Calu3 (cell line): ENCODE results near the gene ZNF429. TPM values are rescaled to one million over a fixed set of nuclear protein-coding genes. Genes with fewer than 3 reads are reported as not detected.

ENCODE experiments used
- BruUV-seq: library from RNA; stranded (reverse); fragments of 400-500 nt; replicated peaks from 2 replicates; lab custom pipeline; 2021; lab: Mats Ljungman, UMichigan
- CTCF ChIA-PET: fragments of 300-600 bp; sonication (Branson Sonifier 250); formaldehyde crosslinking; loops from one replicate; lab custom pipeline; 2022; ENCODE audit warnings: antibody characterized with exemption; lab: Charles Lee
- DNase-seq: peaks from one replicate; pipeline ENCODE4 v3.0.0; 2022
- H3K27ac Mint-ChIP-seq: one replicate; pipeline ENCODE4 v1.8.0; 2022; ENCODE audit warnings: mixed read lengths; ENCODE audit not compliant: unreplicated experiment
- H3K27me3 Mint-ChIP-seq: one replicate; pipeline ENCODE4 v1.8.0; 2022; ENCODE audit warnings: mixed read lengths; ENCODE audit not compliant: unreplicated experiment
- H3K36me3 Mint-ChIP-seq: one replicate; pipeline ENCODE4 v1.8.0; 2022; ENCODE audit warnings: mild to moderate bottlenecking, moderate library complexity, mixed read lengths; ENCODE audit not compliant: insufficient read depth, unreplicated experiment
- H3K4me1 Mint-ChIP-seq: one replicate; pipeline ENCODE4 v1.8.0; 2022; ENCODE audit warnings: mild to moderate bottlenecking, low read depth, mixed read lengths; ENCODE audit not compliant: unreplicated experiment
- H3K4me3 Mint-ChIP-seq: one replicate; pipeline ENCODE4 v1.8.0; 2022; ENCODE audit warnings: mild to moderate bottlenecking, low read depth, moderate library complexity, mixed read lengths; ENCODE audit not compliant: unreplicated experiment
- H3K9me3 Mint-ChIP-seq: one replicate; pipeline ENCODE4 v1.8.0; 2022; ENCODE audit warnings: low read depth, mixed read lengths; ENCODE audit not compliant: unreplicated experiment
- CTCF ChIP-seq: fragments of 200-600 bp; IDR thresholded peaks from one replicate; pipeline ENCODE4 v1.8.0; 2022; ENCODE audit warnings: antibody characterized with exemption; ENCODE audit not compliant: unreplicated experiment
- intact Hi-C: fragments of 100-400 bp; cut with micrococcal nuclease; formaldehyde crosslinking; loops from one replicate; pipeline ENCODE4 v1.10.0; 2022; ENCODE audit not compliant: unreplicated experiment
- total RNA-seq: library from RNA; stranded (reverse); gene quantifications from 2 replicates; pipeline ENCODE4 v1.2.3, GENCODE V29; 2022

ZNF429 gene
- total RNA-seq, 1 experiment from 2014 or later, result 3.7 TPM

GRCh38 chr19:21587117-21587461 lies 81.7 kb downstream of the ZNF429 start:
- H3K27ac Mint-ChIP-seq, result no peak overlapping the region
- H3K36me3 Mint-ChIP-seq, result no peaks in the 10 kb centered on the region
- CTCF ChIA-PET, result no interaction called here
- no peaks in the 10 kb centered on the region for H3K27me3 Mint-ChIP-seq
- intact Hi-C loops, result no loop called here
- H3K4me3 Mint-ChIP-seq, result no peak overlapping the region
- DNase-seq, result no peak
- H3K4me1 Mint-ChIP-seq, result no peaks in the 10 kb centered on the region
- peaks cover 6% of the 10 kb centered on the region for H3K9me3 Mint-ChIP-seq
- TF ChIP-seq CTCF, result no peak
- no TSS peak for BruUV-seq

- CTCF ChIA-PET, result no interaction called here
- H3K27me3 Mint-ChIP-seq, result no peaks in the 10 kb centered on the region
- BruUV-seq, result no TSS peak
- intact Hi-C loops, result no loop called here
- peaks cover 7% of the 10 kb centered on the region for H3K9me3 Mint-ChIP-seq
- no peak overlapping the region for H3K4me3 Mint-ChIP-seq
- no peak for TF ChIP-seq CTCF
- no peaks in the 10 kb centered on the region for H3K4me1 Mint-ChIP-seq
- no peak for DNase-seq
- H3K27ac Mint-ChIP-seq, result no peak overlapping the region
- no peaks in the 10 kb centered on the region for H3K36me3 Mint-ChIP-seq
Observed at GRCh38 chr19:21587549-21587948, 82.1 kb downstream of the ZNF429 start.

DNA sequence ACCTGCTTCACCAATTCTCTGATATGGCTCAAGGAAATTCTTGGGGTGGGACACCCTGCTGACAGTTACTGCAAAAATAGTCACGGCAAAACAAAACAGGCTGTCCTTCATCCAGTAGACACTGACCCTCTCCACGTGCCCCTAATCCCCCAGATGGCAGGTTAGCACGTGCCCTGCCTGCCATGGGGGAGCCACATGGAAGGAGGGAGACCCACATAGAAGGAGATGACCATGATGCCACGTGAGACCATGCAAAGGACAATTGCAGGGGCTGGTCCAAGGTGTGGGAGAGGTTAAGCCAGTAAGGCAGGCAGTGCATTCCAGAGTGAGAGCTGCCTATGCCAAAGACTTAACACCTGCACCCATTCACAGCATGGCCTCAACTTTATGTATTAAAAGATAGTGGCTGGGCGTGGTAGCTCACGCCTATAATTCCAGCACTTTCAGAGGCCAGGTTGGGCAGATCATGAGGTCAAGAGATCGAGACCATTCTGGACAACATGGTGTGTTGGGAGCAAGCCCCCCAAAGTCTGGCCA lies 82.7 kb downstream of the ZNF429 start:
- H3K27me3 Mint-ChIP-seq, result no peaks in the 10 kb centered on the region
- BruUV-seq, result no TSS peak
- no peak overlapping the region for H3K4me3 Mint-ChIP-seq
- no peaks in the 10 kb centered on the region for H3K4me1 Mint-ChIP-seq
- no peak for TF ChIP-seq CTCF
- intact Hi-C loops, result no loop called here
- peaks cover 8% of the 10 kb centered on the region for H3K9me3 Mint-ChIP-seq
- no peaks in the 10 kb centered on the region for H3K36me3 Mint-ChIP-seq
- H3K27ac Mint-ChIP-seq, result no peak overlapping the region
- CTCF ChIA-PET, result no interaction called here
- no peak for DNase-seq

- no peaks in the 10 kb centered on the region for H3K27me3 Mint-ChIP-seq
- peaks cover 15% of the 10 kb centered on the region for H3K9me3 Mint-ChIP-seq
- H3K36me3 Mint-ChIP-seq, result no peaks in the 10 kb centered on the region
- no peak for TF ChIP-seq CTCF
- CTCF ChIA-PET, result no interaction called here
- H3K4me1 Mint-ChIP-seq, result no peaks in the 10 kb centered on the region
- intact Hi-C loops, result no loop called here
- DNase-seq, result no peak
- no peak overlapping the region for H3K27ac Mint-ChIP-seq
- no TSS peak for BruUV-seq
- H3K4me3 Mint-ChIP-seq, result no peak overlapping the region
Observed at GRCh38 chr19:21590867-21591266, 85.5 kb downstream of the ZNF429 start.
